NCI-H2196 treated with DMSO at 0.1 percent for 48 hours (cell line): ENCODE results near the gene GJC1.

Source experiments
- DNase-seq: peaks from one replicate; lab custom pipeline; 2025; ENCODE audit not compliant: unreplicated experiment; lab: John Stamatoyannopoulos, UW

GJC1 gene

GRCh38 chr17:44778656-44779210, 51.4 kb downstream of the GJC1 start:
- no peak for DNase-seq

DNA sequence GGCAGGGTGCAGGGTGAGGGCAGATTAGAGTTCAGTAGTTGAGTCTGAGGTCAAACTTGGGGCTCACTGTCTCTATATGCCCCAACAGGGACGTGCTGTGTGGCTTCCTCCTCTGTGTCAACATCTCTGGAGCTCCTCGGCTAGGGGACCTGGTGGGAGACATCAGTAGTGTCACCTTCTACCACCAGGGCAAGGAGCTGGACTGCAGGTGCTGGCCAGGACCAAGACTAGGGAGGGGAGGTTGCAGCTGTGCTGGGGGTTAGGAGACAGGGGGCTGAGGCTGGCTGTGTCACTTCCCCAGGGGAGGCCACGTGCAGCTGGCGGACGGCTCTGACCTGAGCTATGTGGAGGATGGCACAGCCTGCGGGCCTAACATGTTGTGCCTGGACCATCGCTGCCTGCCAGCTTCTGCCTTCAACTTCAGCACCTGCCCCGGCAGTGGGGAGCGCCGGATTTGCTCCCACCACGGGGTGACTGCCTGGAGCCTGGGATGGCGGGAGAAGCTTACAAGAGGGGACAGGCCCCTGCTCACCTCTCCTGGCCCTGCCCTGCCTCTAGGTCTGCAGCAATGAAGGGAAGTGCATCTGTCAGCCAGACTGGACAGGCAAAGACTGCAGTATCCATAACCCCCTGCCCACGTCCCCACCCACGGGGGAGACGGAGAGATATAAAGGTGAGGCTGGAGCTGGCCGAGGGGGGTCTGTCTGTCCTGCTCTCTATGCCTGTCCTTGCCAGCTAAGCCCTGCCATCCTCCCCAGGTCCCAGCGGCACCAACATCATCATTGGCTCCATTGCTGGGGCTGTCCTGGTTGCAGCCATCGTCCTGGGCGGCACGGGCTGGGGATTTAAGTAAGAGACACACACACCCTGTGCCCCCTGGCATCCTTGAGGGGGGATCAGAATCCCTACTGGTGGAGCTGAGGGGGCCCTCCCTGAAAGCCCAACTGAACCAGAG, 52.4 kb downstream of the GJC1 start:
- DNase-seq: no peak

- no peak for DNase-seq
These were observed 53.3 kb downstream of the GJC1 start for GRCh38 chr17:44776628-44777393.

GRCh38 chr17:44775838-44776621, 54.1 kb downstream of the GJC1 start:
- no peak for DNase-seq

- peak; percentile 96 for DNase-seq
These were observed 54.8 kb downstream of the GJC1 start for GRCh38 chr17:44775136-44775837.

DNA sequence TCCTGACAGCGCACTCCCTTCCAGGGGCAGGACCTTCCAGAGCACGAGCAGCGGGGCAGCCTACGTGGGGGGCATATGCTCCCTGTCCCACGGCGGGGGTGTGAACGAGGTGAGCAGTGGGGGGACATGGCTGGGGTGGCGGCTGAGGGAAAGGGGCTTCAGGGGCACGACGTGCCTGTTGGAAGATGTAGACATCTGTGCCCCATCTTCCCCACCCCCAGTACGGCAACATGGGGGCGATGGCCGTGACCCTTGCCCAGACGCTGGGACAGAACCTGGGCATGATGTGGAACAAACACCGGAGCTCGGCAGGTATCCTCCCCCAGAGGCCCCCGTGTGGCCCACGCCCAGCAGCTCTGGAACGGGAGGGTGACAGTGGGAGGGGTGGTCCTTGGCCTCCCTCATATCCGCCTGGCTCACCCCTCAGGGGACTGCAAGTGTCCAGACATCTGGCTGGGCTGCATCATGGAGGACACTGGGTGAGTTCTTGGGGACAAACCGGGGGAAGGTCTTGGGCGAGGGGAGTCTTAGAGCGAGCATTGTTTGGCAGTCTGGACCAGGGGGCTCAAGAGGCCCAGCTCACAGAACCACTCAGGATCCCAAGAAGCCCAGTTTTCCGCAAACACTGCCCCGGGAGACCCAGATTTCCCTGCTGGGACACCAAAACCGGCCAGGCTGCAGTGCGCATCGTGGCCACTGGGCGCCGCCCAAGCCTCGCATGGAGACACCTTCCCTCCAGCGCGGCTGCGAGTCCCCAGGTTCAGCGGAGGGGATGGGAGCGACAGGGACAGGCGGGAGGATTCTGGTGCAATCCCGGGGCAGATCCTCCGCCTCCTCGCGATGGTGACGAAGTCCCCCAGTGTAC, 55.6 kb downstream of the GJC1 start:
- DNase-seq: peak; percentile 69

GRCh38 chr17:44773140-44773539, 56.9 kb downstream of the GJC1 start:
- no peak for DNase-seq

- DNase-seq: no peak
These were observed 57.6 kb downstream of the GJC1 start for GRCh38 chr17:44772308-44773045.

GRCh38 chr17:44770166-44770925, 59.7 kb downstream of the GJC1 start:
- DNase-seq: no peak

- DNase-seq: no peak
These were observed 60.4 kb downstream of the GJC1 start for GRCh38 chr17:44769647-44770084.

- no peak for DNase-seq
These were observed 60.9 kb downstream of the GJC1 start for GRCh38 chr17:44769230-44769629.

- DNase-seq: no peak
These were observed 61.5 kb downstream of the GJC1 start for GRCh38 chr17:44768505-44769142.

- DNase-seq: no peak
These were observed 62.6 kb downstream of the GJC1 start for GRCh38 chr17:44767493-44767892.

DNA sequence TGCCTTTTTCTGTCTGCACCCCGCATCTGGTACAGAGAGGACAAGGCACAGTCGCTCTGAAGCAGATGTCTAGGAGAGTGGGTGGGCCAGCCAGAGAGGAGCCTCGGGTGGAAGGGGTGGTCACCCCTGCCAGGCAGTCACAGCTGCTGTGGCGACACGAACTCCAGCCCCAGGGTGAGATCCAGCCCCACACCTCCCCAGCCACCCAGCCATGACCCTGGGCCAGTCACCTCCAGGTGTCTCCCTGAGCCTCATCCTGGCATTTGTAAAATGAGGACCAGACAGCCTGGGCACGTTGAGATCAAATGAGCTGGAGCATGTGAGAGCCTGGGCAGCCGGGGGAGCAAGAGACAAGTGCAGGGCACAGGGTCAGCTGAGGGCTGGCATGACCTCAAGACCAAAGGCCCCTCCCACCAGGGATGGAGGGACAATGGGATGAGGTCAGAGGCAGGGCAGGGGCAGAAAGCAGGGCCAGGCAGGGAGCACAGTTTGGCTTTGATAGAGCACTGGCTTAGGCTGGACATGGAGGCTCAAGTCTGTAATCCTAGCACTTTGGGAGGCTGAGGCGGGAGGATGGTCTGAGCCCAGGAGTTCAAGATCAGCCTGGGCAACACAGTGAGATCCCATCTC, 63.6 kb downstream of the GJC1 start:
- DNase-seq: no peak

DNA sequence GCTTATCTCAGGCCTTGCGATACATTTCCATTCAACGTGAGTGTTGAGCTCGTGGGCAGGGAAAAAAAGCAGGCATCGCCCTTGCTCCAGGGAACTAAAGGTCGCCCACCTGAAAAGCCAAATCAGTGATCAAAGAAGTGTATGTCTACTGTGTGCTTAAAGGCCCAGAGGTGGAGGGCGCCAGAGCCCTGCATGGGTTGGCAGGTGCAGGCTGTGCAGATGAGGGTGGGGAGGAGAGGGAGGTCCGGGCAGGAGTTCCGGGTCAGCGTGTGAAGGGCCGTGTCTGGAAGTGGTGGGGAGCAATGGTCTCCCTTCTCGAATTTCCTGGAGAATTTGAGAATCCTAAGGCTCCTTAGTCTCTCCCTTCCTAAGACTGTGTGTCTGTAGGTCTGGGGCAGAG, 64.1 kb downstream of the GJC1 start:
- DNase-seq: no peak

DNA sequence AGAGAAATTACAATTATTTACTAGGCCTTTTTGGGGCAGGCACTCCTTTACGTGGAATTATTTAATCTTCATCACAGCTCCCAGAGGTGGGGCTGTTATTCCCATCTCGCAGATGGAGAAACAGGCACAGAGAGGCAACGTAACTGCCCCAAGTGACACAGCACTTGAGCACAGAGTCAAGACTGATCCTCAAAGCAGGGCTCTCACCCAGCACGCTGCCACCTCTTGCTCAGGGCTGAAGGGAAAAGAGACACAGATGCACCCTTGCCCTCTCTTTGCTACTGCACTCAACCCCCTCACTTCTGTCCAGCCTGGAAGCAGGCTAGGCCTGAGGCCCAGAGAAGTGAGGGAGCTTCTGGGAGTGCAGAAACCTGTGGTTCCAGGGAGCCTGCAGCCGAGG, 66.9 kb downstream of the GJC1 start:
- DNase-seq: no peak
